D721Med (cell line): ENCODE results near the gene SLC6A5.
"Not testable (repeated sequence)": the region's sequence is repeated elsewhere in the genome, so short reads cannot be mapped to it uniquely, and the experiment has no call there.

Experiments
- DNase-seq: peaks from one replicate; pipeline ENCODE4 v3.0.0; 2011; ENCODE audit warnings: low spot score; ENCODE audit not compliant: insufficient read length
- FAIRE-seq: peaks from 2 replicates; lab custom pipeline; 2011; peaks lifted over from hg19 to GRCh38; lab: Jason Lieb, UNC
- CTCF ChIP-seq: IDR thresholded peaks from 2 replicates; pipeline ENCODE4 v1.5.1; 2012; ENCODE audit warnings: mild to moderate bottlenecking, control low read depth; ENCODE audit not compliant: insufficient read depth; ENCODE audit errors: missing control alignments

SLC6A5 gene

DNA sequence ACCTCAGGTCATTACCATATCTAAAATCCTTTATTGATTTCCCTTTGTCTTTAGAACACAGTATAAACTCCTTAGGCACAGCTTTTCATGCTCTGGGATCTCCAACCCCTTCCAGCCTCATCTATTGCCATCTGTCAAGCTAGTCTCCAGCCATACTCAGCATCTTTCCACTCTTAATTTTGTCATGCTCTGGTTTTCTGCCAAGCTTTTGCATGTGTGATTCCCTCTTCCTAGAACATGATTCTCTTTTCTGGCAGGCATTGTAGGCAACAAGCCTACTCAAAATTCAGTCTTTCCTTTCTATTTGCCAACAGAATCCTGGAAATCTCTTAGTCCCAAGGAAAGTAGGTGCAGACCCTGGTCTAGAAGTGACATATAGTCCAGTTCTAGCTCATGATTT is 35.5 kb upstream of the SLC6A5 start:
- no peak for TF ChIP-seq CTCF
- FAIRE-seq (no peak), DNase-seq (no peak)

DNA sequence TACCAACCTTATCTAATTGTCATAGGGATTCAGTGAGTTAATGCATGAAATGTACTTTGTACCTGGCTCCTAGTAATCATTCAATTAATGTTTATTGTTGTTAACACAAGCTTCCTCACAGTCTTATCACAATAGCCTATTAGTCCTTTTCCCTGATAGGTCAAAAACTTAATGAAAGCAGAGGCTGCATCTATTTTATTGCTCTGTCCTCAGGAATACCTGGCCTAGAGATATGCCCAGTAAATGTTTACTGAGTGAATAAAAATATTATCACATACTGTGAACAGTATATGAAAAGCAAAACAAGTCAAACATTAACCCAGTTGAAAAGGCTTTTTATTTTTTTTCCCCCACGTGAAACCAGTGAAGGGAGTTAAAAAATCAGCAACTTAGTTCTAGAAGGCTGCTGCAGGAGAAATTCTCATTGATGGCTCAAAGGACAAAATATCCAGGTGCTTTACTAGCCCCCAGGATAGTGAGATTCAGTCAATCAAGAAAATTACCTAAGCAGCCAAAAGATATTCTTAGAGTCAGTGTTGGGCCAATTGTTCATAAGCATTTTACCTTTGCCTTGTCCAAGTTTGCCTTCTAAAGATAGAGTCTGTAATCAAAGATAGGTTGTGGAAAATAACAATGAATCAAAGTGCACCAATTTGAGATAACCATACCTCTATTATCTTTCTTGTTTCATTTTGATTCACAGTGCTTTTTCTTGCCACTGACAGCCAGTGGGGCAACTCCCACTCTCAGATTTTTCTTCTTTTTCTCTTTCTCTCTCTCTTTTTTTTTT is 34.4 kb upstream of the SLC6A5 start:
- TF ChIP-seq CTCF: no peak
- DNase-seq (no peak), FAIRE-seq (no peak)

GRCh38 chr11:20566115-20566514 is 33.3 kb upstream of the SLC6A5 start:
- DNase-seq, FAIRE-seq: not testable (repeated sequence)

DNA sequence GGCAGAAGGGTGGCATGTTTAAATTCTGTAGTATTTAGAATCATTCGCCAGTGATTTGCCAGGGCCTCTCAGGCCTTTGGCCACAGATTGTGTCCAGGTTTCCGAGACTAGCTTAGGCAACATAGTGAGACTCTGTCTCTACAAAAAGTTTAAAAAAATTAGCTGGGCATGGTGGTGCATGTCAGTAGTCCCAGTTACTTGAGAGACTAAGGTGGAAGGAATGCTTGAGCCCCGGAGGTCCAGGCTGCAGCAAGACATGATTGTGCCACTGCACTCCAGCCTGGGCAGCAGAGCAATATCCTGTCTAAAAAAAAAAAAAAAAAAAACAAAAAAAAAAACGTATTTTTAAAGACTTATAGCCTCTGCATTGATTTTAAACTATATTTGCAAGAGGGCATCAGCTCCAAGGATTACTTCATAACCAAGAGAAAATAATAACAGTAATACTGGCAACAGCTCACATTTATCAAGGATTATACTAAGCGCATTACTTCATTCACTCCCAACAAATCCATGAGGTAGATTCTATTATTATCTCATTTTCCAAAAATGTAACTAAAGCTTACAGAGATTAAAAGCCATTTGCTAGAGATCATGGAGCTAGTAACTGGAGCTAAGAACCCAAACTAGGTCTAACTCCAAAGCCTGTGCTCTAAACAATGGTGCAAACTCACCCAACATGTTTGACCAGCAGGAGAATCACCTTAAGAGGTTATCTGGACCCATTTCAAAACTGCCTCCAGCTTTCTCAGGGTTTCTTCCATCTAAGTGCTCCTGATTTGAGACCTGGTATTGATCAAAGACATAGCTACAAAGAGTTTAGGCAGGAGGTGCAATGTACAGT is 32.6 kb upstream of the SLC6A5 start:
- no peak for TF ChIP-seq CTCF
- DNase-seq: peak; percentile 18
- FAIRE-seq: no peak

DNA sequence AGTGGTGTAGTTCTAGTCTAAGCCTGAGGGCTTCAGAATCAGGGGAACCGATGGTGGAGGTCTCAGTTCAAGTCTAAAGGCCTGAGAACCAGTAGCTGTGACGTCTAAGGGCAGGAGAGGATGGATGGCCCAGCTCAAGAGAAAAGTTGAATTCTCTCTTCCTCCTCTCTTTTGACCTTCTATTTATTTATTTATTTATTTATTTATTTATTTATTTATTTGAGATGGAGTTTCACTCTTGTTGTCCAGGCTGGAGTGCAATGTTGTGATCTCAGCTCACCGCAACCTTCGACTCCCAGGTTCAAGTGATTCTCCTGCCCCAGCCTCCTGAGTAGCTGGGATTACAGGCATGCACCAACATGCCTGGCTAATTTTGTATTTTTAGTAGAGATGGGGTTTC is 19.7 kb upstream of the SLC6A5 start:
- not testable (repeated sequence) for DNase-seq, FAIRE-seq

- no peak for TF ChIP-seq CTCF
- no peak for FAIRE-seq
- DNase-seq: no peak
These were observed 16.2 kb upstream of the SLC6A5 start for GRCh38 chr11:20583201-20583600.

- TF ChIP-seq CTCF: no peak
- FAIRE-seq (no peak), DNase-seq (no peak)
These were observed 15.2 kb upstream of the SLC6A5 start for GRCh38 chr11:20584093-20584774.
